NCI-H187 (cell line): Measurements from ENCODE around the gene FAM117B.
"Not testable (repeated sequence)": the region's sequence is repeated elsewhere in the genome, so short reads cannot be mapped to it uniquely, and the experiment has no call there.

Experiments
- DNase-seq, 2 experiments: peaks; one replicate each; lab custom pipeline; 2025; lab: John Stamatoyannopoulos, UW

Gene FAM117B

GRCh38 chr2:202760848-202761247 lies 126.1 kb downstream of the FAM117B start:
- DNase-seq, result no peak

GRCh38 chr2:202762556-202762955 lies 127.8 kb downstream of the FAM117B start:
- DNase-seq, result no peak

- DNase-seq, result no peak
Observed at GRCh38 chr2:202763916-202764315, 129.1 kb downstream of the FAM117B start.

- DNase-seq, result no peak
Observed at GRCh38 chr2:202764991-202765390, 130.2 kb downstream of the FAM117B start.

- no peak for DNase-seq
Observed at GRCh38 chr2:202765436-202765835, 130.7 kb downstream of the FAM117B start.

- no peak for DNase-seq
Observed at GRCh38 chr2:202768273-202768672, 133.5 kb downstream of the FAM117B start.

GRCh38 chr2:202769201-202769600 lies 134.4 kb downstream of the FAM117B start:
- DNase-seq, result no peak

- no peak for DNase-seq
Observed at GRCh38 chr2:202771336-202771735, 136.6 kb downstream of the FAM117B start.

GRCh38 chr2:202771741-202772460 lies 137.1 kb downstream of the FAM117B start:
- no peak for DNase-seq

- DNase-seq, result no peak
Observed at GRCh38 chr2:202773301-202773973, 138.7 kb downstream of the FAM117B start.

- DNase-seq, result no peak
Observed at GRCh38 chr2:202774104-202774503, 139.3 kb downstream of the FAM117B start.

- DNase-seq, result no peak
Observed at GRCh38 chr2:202778217-202778616, 143.4 kb downstream of the FAM117B start.

GRCh38 chr2:202780514-202781021 lies 145.8 kb downstream of the FAM117B start:
- DNase-seq, result no peak

GRCh38 chr2:202782940-202783558 lies 148.3 kb downstream of the FAM117B start:
- DNase-seq, result no peak

GRCh38 chr2:202786842-202787241 lies 152.1 kb downstream of the FAM117B start:
- DNase-seq, result no peak

GRCh38 chr2:202790676-202791075 lies 155.9 kb downstream of the FAM117B start:
- DNase-seq, result no peak

- DNase-seq, result no peak
Observed at GRCh38 chr2:202797944-202798343, 163.2 kb downstream of the FAM117B start.

- not testable (repeated sequence) for DNase-seq
Observed at GRCh38 chr2:202805911-202806310, 171.1 kb downstream of the FAM117B start.

GRCh38 chr2:202807431-202808138 lies 172.8 kb downstream of the FAM117B start:
- DNase-seq, result not testable (repeated sequence)

GRCh38 chr2:202808754-202809153 lies 174.0 kb downstream of the FAM117B start:
- DNase-seq, result no peak

GRCh38 chr2:202813387-202813786 lies 178.6 kb downstream of the FAM117B start:
- DNase-seq, result no peak

GRCh38 chr2:202814226-202814625 lies 179.5 kb downstream of the FAM117B start:
- no peak for DNase-seq
